Measurements from ENCODE around the gene RGS9BP. TPM values are rescaled to one million over a fixed set of nuclear protein-coding genes. Genes with fewer than 3 reads are reported as not detected.

RGS9BP gene
- polyA plus RNA-seq, 3 donors = 0.03 TPM; not detected in 2

DNA sequence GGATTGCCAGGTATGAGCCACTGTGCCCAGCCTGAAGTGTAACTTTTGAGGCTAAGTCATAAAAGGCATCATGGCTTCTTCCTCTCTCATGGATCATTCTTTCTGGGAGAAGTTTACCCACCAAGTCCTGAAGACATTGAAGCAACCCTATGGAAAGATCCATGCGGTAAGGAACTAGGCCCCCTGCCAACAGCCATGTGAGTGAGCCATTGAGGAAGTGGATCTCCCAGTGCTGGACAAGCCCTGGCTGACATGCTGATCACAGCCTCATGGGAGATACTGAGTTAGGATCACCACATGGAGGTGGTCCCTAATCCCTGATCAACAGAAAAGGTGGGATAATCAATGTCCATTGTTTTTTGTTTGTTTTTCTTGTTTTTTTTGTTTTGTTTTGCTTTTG is 12.7 kb downstream of the RGS9BP start:
- H3K4me3 Mint-ChIP-seq = no peak overlapping the region
- H3K27ac Mint-ChIP-seq = no peak overlapping the region
- H2AFZ ChIP-seq (ENCODE audit: insufficient read depth, low read depth, low read length, poor library complexity, severe bottlenecking) = no peak overlapping the region
- H3K27ac ChIP-seq (ENCODE audit: low read depth in 1 of 2, low read length in 2 of 2) = no peak overlapping the region
- H3K9me3 ChIP-seq (replicated peaks in 1 of 2; ENCODE audit: control insufficient read depth in 1 of 2, insufficient read depth in 1 of 2, low read length in 2 of 2) = no peaks in the 10 kb centered on the region
- peaks cover 0 to 6% (median under 1%) of the 10 kb centered on the region in 7 donors for H3K9me3 Mint-ChIP-seq
- peaks cover 22% of the 10 kb centered on the region for H3K79me2 ChIP-seq (ENCODE audit: insufficient read depth, low read length)
- DNase-seq = no peak
- no peak overlapping the region for H3K4me2 ChIP-seq (replicated peaks; ENCODE audit: extremely low read depth, low read length, poor library complexity, severe bottlenecking)
- H3K4me1 ChIP-seq (ENCODE audit: control insufficient read depth in 1 of 2, insufficient read depth in 2 of 2, low read length in 2 of 2) = peaks cover 23 to 28% of the 10 kb centered on the region in 2 donors
- H4K20me1 ChIP-seq (ENCODE audit: insufficient read depth, low read length) = peaks cover 11% of the 10 kb centered on the region
- H3K27me3 Mint-ChIP-seq (ENCODE audit: low read depth in 3 of 3) = peaks cover 0 to 1% (median 0%) of the 10 kb centered on the region in 3 donors
- H3K27me3 ChIP-seq (ENCODE audit: control insufficient read depth in 2 of 2, insufficient read depth in 2 of 2, low read length in 2 of 2) = no peaks in the 10 kb centered on the region
- H3K36me3 Mint-ChIP-seq = peaks cover 10 to 15% of the 10 kb centered on the region in 2 donors
- no peaks in the 10 kb centered on the region for H3K36me3 ChIP-seq (replicated peaks in 1 of 2; ENCODE audit: control insufficient read depth in 1 of 2, insufficient read depth in 2 of 2, low read length in 2 of 2)
- H3K9ac ChIP-seq (ENCODE audit: insufficient read depth, low read length, poor library complexity, severe bottlenecking) = no peak overlapping the region
- 71% methylated on average over 1 of the region's 1 CpG for WGBS (ENCODE audit: insufficient coverage)
- no peak overlapping the region for H3K4me3 ChIP-seq (replicated peaks in 1 of 3; ENCODE audit: low read depth in 2 of 3, low read length in 3 of 3)
- TF ChIP-seq, protein P1, sequence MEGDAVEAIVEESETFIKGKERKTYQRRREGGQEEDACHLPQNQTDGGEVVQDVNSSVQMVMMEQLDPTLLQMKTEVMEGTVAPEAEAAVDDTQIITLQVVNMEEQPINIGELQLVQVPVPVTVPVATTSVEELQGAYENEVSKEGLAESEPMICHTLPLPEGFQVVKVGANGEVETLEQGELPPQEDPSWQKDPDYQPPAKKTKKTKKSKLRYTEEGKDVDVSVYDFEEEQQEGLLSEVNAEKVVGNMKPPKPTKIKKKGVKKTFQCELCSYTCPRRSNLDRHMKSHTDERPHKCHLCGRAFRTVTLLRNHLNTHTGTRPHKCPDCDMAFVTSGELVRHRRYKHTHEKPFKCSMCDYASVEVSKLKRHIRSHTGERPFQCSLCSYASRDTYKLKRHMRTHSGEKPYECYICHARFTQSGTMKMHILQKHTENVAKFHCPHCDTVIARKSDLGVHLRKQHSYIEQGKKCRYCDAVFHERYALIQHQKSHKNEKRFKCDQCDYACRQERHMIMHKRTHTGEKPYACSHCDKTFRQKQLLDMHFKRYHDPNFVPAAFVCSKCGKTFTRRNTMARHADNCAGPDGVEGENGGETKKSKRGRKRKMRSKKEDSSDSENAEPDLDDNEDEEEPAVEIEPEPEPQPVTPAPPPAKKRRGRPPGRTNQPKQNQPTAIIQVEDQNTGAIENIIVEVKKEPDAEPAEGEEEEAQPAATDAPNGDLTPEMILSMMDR (IDR thresholded peaks at IDR 0.05) = no peak
- intact Hi-C loops (cut with micrococcal nuclease) = no loop called here
- H3K4me1 Mint-ChIP-seq = peaks cover 27% of the 10 kb centered on the region

DNA sequence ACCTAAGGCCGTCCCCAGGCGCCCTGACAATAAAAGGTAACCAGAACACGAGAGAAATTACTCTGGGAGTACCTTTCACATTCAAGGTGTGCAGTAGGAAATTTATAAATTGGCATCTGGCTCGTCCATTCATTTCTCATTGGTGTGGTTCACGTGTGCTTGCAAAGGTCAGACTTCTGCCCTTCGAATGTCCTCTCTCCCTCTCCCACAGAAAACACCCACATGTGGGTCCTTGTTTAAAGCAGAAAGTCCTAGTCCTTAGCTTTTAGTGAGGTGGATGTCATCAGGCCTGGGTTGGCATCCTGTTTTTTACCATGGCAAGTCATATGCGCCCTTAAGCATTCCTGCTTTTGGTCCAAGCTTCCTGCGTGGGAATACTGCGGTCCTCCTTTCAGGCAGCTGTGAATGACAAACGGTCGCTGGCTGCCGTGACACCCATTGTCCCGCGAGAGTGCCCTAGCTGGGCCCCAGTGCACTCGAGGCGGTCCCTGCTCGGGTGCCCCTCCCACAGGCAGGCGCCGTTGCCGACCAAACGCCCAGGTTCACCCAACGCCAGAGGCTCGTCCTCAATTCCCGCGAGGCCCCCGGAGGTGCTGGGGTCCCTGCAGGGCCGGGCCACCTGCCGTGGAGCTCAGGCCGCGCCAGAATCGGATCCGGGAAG is 15.8 kb downstream of the RGS9BP start, which contains the start of gene NUDT19:
TSS of gene NUDT19 (plus strand) at position 531 of the 661 bp plus-strand sequence. CDS start 140 bp downstream, outside the sequence.
- Mint-ChIP-seq H3K36me3 (peaks cover 7 to 13% of the 10 kb centered on the region in 2 donors), H3K27me3 (ENCODE audit: low read depth in 3 of 3) (peaks cover 0 to 1% (median 0%) of the 10 kb centered on the region in 3 donors), H3K4me3 (peak within 1 kb of the TSS; percentile 84 to 95), H3K9me3 (peaks cover 0 to 11% (median 2%) of the 10 kb centered on the region in 7 donors), H3K4me1 (peaks cover 58% of the 10 kb centered on the region), H3K27ac (peak within 1 kb of the TSS; percentile 82 to 93 (median 87))
- peak within 1 kb of the TSS; percentile 57 to 82 (median 71) for H3K4me3 ChIP-seq (replicated peaks in 1 of 3; ENCODE audit: low read depth in 2 of 3, low read length in 3 of 3)
- H3K4me1 ChIP-seq (ENCODE audit: control insufficient read depth in 1 of 2, insufficient read depth in 2 of 2, low read length in 2 of 2) = peaks cover 54 to 59% of the 10 kb centered on the region in 2 donors
- H3K36me3 ChIP-seq (replicated peaks in 1 of 2; ENCODE audit: control insufficient read depth in 1 of 2, insufficient read depth in 2 of 2, low read length in 2 of 2) = no peaks in the 10 kb centered on the region
- H3K27ac ChIP-seq (ENCODE audit: low read depth in 1 of 2, low read length in 2 of 2) = peak within 1 kb of the TSS; percentile 74 to 75
- peak; percentile 54 to 65 (median 56) for DNase-seq
- intact Hi-C loops (cut with micrococcal nuclease) = loop anchor here in 1 of 2 donors (2.0 to 10.0 kb wide), 2 partner anchors 17 to 683 kb away; partner anchors contain the start of genes ANKRD27, CEBPG and RGS9BP
- TF ChIP-seq, protein P1 (IDR thresholded peaks at IDR 0.05) = no peak
- H3K27me3 ChIP-seq (ENCODE audit: control insufficient read depth in 2 of 2, insufficient read depth in 2 of 2, low read length in 2 of 2) = no peaks in the 10 kb centered on the region
- under 1% methylated on average over 26 of the region's 32 CpGs for WGBS (ENCODE audit: insufficient coverage)
- peak within 1 kb of the TSS; percentile 82 for H3K9ac ChIP-seq (ENCODE audit: insufficient read depth, low read length, poor library complexity, severe bottlenecking)
- H2AFZ ChIP-seq (ENCODE audit: insufficient read depth, low read depth, low read length, poor library complexity, severe bottlenecking) = peak within 1 kb of the TSS; percentile 81
- peaks cover 35% of the 10 kb centered on the region for H3K79me2 ChIP-seq (ENCODE audit: insufficient read depth, low read length)
- peaks cover 31% of the 10 kb centered on the region for H4K20me1 ChIP-seq (ENCODE audit: insufficient read depth, low read length)
- H3K9me3 ChIP-seq (replicated peaks in 1 of 2; ENCODE audit: control insufficient read depth in 1 of 2, insufficient read depth in 1 of 2, low read length in 2 of 2) = no peaks in the 10 kb centered on the region
- H3K4me2 ChIP-seq (replicated peaks; ENCODE audit: extremely low read depth, low read length, poor library complexity, severe bottlenecking) = peak within 1 kb of the TSS; percentile 98
